ENCODE results near the gene BEST4.
A peak's percentile ranks its signal among the peaks of the same experiment; 100 is the strongest.
"Not testable (repeated sequence)": the region's sequence is repeated elsewhere in the genome, so short reads cannot be mapped to it uniquely, and the experiment has no call there.

BEST4 gene

GRCh38 chr1:44788120-44788860, at the start of gene BEST4:
BEST4 (minus strand) TSS chr1:44788170; CDS start chr1:44787705, 465 bp downstream.
- FAIRE-seq = no peak
- DNase-seq (ENCODE audit: low spot score) = no peak

- DNase-seq (ENCODE audit: low spot score) (peak; percentile 84), FAIRE-seq (peak; percentile 92)
These were observed 48.0 kb upstream of the BEST4 start for GRCh38 chr1:44835738-44836675.

GRCh38 chr1:44834328-44834727, 46.4 kb upstream of the BEST4 start:
- no peak for FAIRE-seq
- no peak for DNase-seq (ENCODE audit: low spot score)

- FAIRE-seq (no peak), DNase-seq (ENCODE audit: low spot score) (no peak)
These were observed 44.2 kb upstream of the BEST4 start for GRCh38 chr1:44832056-44832705.

- no peak for FAIRE-seq
These were observed 43.5 kb upstream of the BEST4 start for GRCh38 chr1:44831516-44831915.

GRCh38 chr1:44830900-44831304, 42.9 kb upstream of the BEST4 start:
- FAIRE-seq = no peak
- DNase-seq (ENCODE audit: low spot score) = no peak

More at GRCh38 chr1:44831516-44831915, 43.5 kb upstream of the BEST4 start:
- no peak for DNase-seq (ENCODE audit: low spot score)

- no peak for DNase-seq (ENCODE audit: low spot score)
- FAIRE-seq = no peak
These were observed 41.8 kb upstream of the BEST4 start for GRCh38 chr1:44829506-44830384.

- FAIRE-seq (no peak), DNase-seq (ENCODE audit: low spot score) (no peak)
These were observed 41.0 kb upstream of the BEST4 start for GRCh38 chr1:44828841-44829440.

- no peak for DNase-seq (ENCODE audit: low spot score)
- FAIRE-seq = no peak
These were observed 40.2 kb upstream of the BEST4 start for GRCh38 chr1:44828003-44828651.

- FAIRE-seq (no peak), DNase-seq (ENCODE audit: low spot score) (no peak)
These were observed 39.4 kb upstream of the BEST4 start for GRCh38 chr1:44827197-44828002.

GRCh38 chr1:44826375-44827196, 38.6 kb upstream of the BEST4 start:
- FAIRE-seq = no peak
- no peak for DNase-seq (ENCODE audit: low spot score)

- DNase-seq (ENCODE audit: low spot score); FAIRE-seq: not testable (repeated sequence)
These were observed 36.4 kb upstream of the BEST4 start for GRCh38 chr1:44824392-44824791.

- no peak for DNase-seq (ENCODE audit: low spot score)
- no peak for FAIRE-seq
These were observed 35.0 kb upstream of the BEST4 start for GRCh38 chr1:44822981-44823451.

GRCh38 chr1:44822131-44822701, 34.2 kb upstream of the BEST4 start:
- FAIRE-seq (no peak), DNase-seq (ENCODE audit: low spot score) (no peak)

- FAIRE-seq (no peak), DNase-seq (ENCODE audit: low spot score) (no peak)
These were observed 33.3 kb upstream of the BEST4 start for GRCh38 chr1:44821240-44821715.

GRCh38 chr1:44820328-44821239, 32.6 kb upstream of the BEST4 start:
- no peak for DNase-seq (ENCODE audit: low spot score)
- FAIRE-seq = no peak

All from urothelium cell line (cell line).